Kidney epithelial cell (primary cell): ENCODE results near the gene ERGIC1. TPM values are rescaled to one million over a fixed set of nuclear protein-coding genes. Genes with fewer than 3 reads are reported as not detected.

Source experiments
- DNase-seq: peaks from one replicate; pipeline ENCODE4 v3.0.0-alpha.2; 2010; ENCODE audit warnings: low read depth
- H3K27me3 ChIP-seq: 2 replicates; pipeline ENCODE4 v1.6.0; 2011; ENCODE audit warnings: low read length; ENCODE audit not compliant: control insufficient read depth, insufficient read depth
- H3K36me3 ChIP-seq: 2 replicates; pipeline ENCODE4 v1.5.1; 2011; ENCODE audit warnings: low read length; ENCODE audit not compliant: control insufficient read depth, insufficient read depth
- H3K4me3 ChIP-seq: 2 replicates; pipeline ENCODE4 v1.5.1; 2011; ENCODE audit warnings: low read depth, mild to moderate bottlenecking, control low read depth, low read length
- CTCF ChIP-seq: IDR thresholded peaks from 2 replicates; pipeline ENCODE4 v1.5.1; 2011; ENCODE audit warnings: mild to moderate bottlenecking, moderate library complexity, low read length, control low read depth, inconsistent platforms; ENCODE audit not compliant: insufficient read depth, poor library complexity, severe bottlenecking
- total RNA-seq: library from RNA; depleted of rRNA; stranded (reverse); fragments of >200 nt; gene quantifications from 2 replicates; pipeline ENCODE4 v1.2.3, GENCODE V29; 2015

ERGIC1 gene
- total RNA-seq, 1 donor from 2014 or later, result 183 TPM

- Histone ChIP-seq H3K4me3 (no peak overlapping the region), H3K27me3 (no peaks in the 10 kb centered on the region), H3K36me3 (peaks cover 2% of the 10 kb centered on the region)
- no peak for TF ChIP-seq CTCF
- DNase-seq, result no peak
Measured at GRCh38 chr5:172915514-172915913, 81.5 kb downstream of the ERGIC1 start.

GRCh38 chr5:172918421-172919371, 84.6 kb downstream of the ERGIC1 start:
- Histone ChIP-seq H3K4me3 (no peak overlapping the region), H3K27me3 (no peaks in the 10 kb centered on the region), H3K36me3 (peaks cover 2% of the 10 kb centered on the region)
- DNase-seq, result no peak
- no peak for TF ChIP-seq CTCF

GRCh38 chr5:172919525-172920446, 85.7 kb downstream of the ERGIC1 start:
- Histone ChIP-seq H3K4me3 (no peak overlapping the region), H3K27me3 (no peaks in the 10 kb centered on the region), H3K36me3 (peaks cover 2% of the 10 kb centered on the region)
- no peak for DNase-seq
- TF ChIP-seq CTCF, result no peak

GRCh38 chr5:172920447-172920849, 86.4 kb downstream of the ERGIC1 start:
- no peak overlapping the region for H3K4me3 ChIP-seq
- no peak for TF ChIP-seq CTCF
- DNase-seq, result peak; percentile 92
- peaks cover 2% of the 10 kb centered on the region for H3K36me3 ChIP-seq
- no peaks in the 10 kb centered on the region for H3K27me3 ChIP-seq

- TF ChIP-seq CTCF, result no peak
- no peak overlapping the region for H3K4me3 ChIP-seq
- no peaks in the 10 kb centered on the region for H3K27me3 ChIP-seq
- no peak for DNase-seq
- H3K36me3 ChIP-seq, result no peaks in the 10 kb centered on the region
Measured at GRCh38 chr5:172920995-172921394, 86.9 kb downstream of the ERGIC1 start.
